ENCODE results near the gene MUC6.

DNA sequence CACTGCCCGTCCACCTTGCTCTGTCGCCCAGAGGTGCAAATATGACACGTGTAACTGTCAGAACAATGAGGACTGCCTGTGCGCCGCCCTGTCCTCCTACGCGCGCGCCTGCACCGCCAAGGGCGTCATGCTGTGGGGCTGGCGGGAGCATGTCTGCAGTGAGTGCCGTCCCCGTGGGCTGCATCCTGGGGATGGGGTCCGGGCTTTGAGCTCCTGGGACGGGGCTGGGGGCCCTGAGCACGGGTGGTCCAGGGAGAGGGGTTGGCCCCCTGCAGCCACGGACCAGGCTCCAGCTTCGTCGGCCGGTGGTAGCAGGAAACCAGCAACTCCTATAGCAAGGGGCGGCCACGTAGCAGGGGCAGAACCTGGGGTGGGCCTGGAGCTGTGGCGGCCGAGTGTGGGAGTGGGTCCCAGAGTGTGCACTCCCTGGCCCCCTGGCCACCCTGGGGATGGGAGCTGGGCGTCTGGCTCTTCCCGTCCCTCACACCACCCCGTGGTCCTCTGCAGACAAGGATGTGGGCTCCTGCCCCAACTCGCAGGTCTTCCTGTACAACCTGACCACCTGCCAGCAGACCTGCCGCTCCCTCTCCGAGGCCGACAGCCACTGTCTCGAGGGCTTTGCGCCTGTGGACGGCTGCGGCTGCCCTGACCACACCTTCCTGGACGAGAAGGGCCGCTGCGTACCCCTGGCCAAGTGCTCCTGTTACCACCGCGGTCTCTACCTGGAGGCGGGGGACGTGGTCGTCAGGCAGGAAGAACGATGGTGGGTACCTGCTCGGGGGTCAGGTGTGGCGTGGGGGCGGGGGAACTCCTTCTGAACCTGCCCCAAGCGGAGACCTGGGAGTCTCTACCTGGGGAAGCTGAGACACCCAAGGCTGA, 48.3 kb upstream of the MUC6 start:
- TF ChIP-seq HDAC6 (IDR thresholded peaks at IDR 0.05; ENCODE audit: low read depth, low read length) (no peak), JUND (IDR thresholded peaks at IDR 0.05; ENCODE audit: low read length) (no peak), TCF12 (IDR thresholded peaks at IDR 0.05; ENCODE audit: low read depth, low read length) (no peak), SRF (IDR thresholded peaks at IDR 0.05; ENCODE audit: low read depth, low read length) (no peak), YY1 (IDR thresholded peaks at IDR 0.05; ENCODE audit: low read depth, low read length) (no peak), RAD21 (IDR thresholded peaks at IDR 0.05 in 1 of 2, conservative IDR thresholded peaks at IDR 0.05 in 1 of 2; ENCODE audit: low read depth in 2 of 2, low read length in 2 of 2) (no peak), KDM5A (IDR thresholded peaks at IDR 0.05; ENCODE audit: low read length) (no peak)
- TF ChIP-seq, protein P1, sequence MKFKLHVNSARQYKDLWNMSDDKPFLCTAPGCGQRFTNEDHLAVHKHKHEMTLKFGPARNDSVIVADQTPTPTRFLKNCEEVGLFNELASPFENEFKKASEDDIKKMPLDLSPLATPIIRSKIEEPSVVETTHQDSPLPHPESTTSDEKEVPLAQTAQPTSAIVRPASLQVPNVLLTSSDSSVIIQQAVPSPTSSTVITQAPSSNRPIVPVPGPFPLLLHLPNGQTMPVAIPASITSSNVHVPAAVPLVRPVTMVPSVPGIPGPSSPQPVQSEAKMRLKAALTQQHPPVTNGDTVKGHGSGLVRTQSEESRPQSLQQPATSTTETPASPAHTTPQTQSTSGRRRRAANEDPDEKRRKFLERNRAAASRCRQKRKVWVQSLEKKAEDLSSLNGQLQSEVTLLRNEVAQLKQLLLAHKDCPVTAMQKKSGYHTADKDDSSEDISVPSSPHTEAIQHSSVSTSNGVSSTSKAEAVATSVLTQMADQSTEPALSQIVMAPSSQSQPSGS (IDR thresholded peaks at IDR 0.05; ENCODE audit: low read length): no peak
- TF ChIP-seq, protein P2, sequence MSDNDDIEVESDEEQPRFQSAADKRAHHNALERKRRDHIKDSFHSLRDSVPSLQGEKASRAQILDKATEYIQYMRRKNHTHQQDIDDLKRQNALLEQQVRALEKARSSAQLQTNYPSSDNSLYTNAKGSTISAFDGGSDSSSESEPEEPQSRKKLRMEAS (IDR thresholded peaks at IDR 0.05): no peak
- TF ChIP-seq, protein P3, sequence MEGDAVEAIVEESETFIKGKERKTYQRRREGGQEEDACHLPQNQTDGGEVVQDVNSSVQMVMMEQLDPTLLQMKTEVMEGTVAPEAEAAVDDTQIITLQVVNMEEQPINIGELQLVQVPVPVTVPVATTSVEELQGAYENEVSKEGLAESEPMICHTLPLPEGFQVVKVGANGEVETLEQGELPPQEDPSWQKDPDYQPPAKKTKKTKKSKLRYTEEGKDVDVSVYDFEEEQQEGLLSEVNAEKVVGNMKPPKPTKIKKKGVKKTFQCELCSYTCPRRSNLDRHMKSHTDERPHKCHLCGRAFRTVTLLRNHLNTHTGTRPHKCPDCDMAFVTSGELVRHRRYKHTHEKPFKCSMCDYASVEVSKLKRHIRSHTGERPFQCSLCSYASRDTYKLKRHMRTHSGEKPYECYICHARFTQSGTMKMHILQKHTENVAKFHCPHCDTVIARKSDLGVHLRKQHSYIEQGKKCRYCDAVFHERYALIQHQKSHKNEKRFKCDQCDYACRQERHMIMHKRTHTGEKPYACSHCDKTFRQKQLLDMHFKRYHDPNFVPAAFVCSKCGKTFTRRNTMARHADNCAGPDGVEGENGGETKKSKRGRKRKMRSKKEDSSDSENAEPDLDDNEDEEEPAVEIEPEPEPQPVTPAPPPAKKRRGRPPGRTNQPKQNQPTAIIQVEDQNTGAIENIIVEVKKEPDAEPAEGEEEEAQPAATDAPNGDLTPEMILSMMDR (IDR thresholded peaks at IDR 0.05; ENCODE audit: control extremely low read depth in 1 of 3, insufficient read depth in 1 of 3, low read depth in 1 of 3, low read length in 3 of 3): no peak
- TF ChIP-seq, protein P4, sequence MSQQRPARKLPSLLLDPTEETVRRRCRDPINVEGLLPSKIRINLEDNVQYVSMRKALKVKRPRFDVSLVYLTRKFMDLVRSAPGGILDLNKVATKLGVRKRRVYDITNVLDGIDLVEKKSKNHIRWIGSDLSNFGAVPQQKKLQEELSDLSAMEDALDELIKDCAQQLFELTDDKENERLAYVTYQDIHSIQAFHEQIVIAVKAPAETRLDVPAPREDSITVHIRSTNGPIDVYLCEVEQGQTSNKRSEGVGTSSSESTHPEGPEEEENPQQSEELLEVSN (IDR thresholded peaks at IDR 0.05): no peak

All from H1 (cell line).